ENCODE measurements around the gene TCP10L.
"Not testable (repeated sequence)": the region's sequence is repeated elsewhere in the genome, so short reads cannot be mapped to it uniquely, and the experiment has no call there.

The TCP10L gene

DNA sequence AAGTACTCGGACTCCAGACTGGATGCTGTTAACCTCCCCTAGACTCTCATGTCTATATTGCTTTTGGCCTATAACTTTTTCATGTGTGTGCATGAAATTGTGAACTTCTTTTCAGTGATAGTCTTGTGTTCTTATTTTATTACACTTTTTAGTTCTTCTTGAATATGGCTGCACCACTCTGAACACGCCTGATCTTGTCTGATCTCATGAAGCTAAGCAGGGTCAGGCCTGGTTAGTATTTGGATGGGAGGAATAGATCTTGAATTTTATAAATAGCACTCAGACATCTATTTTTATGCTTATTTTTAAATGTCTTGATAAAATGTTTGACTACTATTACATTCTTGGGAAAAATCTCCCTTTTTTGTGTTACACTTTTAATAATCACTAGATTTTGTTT lies 22.4 kb downstream of the TCP10L start:
- TF ChIP-seq CTCF (IDR thresholded peaks at IDR 0.05; ENCODE audit: low read depth, low read length), result no peak
- no peak for DNase-seq (ENCODE audit: extremely low read depth, low read depth)

DNA sequence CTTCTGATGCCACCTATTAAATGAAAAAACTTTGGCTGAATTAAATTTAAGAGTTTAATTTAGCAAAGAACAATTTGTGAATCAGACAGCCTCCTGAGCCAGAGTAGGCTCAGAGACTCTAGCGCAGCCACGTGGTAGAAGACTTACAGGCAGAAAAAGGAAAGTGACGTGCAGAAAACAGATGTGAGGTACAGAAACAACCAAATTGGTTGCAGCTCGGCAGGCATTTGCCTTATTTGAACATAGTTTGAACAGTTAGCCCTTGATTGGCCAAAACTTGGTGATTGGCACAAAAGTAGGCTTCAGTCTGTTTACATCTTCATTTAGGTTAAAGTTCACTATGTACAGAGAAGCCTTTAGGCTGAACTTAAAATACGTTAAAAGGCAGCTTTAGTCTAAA lies 22.9 kb downstream of the TCP10L start:
- DNase-seq (ENCODE audit: extremely low read depth, low read depth), result peak; percentile 82
- TF ChIP-seq CTCF (IDR thresholded peaks at IDR 0.05; ENCODE audit: low read depth, low read length), result peak; percentile 71

GRCh38 chr21:32561476-32561875 lies 23.8 kb downstream of the TCP10L start:
- not testable (repeated sequence) for DNase-seq (ENCODE audit: extremely low read depth, low read depth)

DNA sequence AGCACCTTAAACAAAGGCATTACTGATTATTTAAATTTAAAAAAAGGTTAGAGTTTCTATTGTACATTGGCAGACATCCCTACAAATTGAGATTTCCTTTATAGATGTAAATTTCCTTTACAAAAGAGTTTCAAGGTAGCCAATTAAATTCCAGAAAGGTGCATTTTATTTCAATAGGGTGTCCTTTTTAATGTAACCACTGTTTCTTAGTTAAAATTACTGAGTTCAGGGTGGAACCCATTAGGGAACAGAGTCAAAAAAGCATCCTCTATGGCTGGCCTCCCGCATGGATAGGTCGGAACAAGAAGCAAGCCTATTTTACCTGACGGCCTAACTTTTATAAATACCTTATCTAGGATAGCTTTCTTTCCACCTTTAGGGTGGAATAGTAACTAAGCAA lies 24.4 kb downstream of the TCP10L start:
- no peak for TF ChIP-seq CTCF (IDR thresholded peaks at IDR 0.05; ENCODE audit: low read depth, low read length)
- no peak for DNase-seq (ENCODE audit: extremely low read depth, low read depth)

DNA sequence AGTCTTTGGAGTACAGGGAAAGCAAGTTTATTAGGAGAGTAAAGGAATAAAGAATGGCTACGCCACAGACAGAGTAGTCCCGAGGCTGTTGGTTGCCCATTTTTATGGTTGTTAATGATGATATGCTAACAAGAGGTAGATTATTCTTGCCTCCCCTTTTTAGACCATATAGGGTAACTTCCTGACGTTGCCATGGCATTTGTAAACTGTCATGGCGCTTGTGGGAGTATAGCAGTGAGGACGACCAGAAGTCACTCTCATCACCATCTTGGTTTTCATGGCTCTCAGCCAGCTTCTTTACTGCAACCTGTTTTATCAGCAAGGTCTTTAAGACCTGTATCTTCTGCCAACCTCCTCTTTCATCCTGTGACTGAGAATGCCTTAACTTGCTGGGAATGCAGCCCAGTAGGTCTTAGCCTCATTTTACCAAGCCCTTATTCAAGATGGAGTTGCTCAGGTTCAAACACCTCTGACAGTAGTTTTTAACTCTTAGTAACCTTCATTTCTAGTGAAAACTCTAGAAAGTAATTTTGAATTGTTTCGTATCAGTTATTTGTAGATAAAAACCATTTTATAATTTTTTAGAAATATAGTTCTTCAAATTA lies 26.2 kb downstream of the TCP10L start:
- TF ChIP-seq CTCF (IDR thresholded peaks at IDR 0.05; ENCODE audit: low read depth, low read length), result no peak
- DNase-seq (ENCODE audit: extremely low read depth, low read depth), result no peak

DNA sequence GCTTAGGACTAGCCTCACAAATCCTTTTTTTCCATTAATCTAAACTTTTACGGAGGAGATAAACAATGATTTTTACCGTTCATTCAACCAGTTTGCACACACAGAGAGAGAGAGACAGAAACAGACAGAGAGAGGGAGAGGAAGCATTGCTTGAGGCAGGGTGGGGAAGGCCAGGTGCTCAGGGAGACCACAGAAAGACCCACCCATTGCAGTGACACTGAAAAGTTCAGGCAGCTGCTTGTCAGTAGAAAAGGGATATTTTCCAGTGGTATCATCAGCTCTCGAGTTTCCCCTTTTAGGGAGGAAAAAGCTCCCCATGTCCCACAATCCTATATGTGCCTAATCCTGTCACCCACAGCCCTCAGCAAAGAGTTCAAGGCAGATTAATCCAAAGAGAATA lies 27.2 kb downstream of the TCP10L start:
- DNase-seq (ENCODE audit: extremely low read depth, low read depth), result no peak
- no peak for TF ChIP-seq CTCF (IDR thresholded peaks at IDR 0.05; ENCODE audit: low read depth, low read length)

DNA sequence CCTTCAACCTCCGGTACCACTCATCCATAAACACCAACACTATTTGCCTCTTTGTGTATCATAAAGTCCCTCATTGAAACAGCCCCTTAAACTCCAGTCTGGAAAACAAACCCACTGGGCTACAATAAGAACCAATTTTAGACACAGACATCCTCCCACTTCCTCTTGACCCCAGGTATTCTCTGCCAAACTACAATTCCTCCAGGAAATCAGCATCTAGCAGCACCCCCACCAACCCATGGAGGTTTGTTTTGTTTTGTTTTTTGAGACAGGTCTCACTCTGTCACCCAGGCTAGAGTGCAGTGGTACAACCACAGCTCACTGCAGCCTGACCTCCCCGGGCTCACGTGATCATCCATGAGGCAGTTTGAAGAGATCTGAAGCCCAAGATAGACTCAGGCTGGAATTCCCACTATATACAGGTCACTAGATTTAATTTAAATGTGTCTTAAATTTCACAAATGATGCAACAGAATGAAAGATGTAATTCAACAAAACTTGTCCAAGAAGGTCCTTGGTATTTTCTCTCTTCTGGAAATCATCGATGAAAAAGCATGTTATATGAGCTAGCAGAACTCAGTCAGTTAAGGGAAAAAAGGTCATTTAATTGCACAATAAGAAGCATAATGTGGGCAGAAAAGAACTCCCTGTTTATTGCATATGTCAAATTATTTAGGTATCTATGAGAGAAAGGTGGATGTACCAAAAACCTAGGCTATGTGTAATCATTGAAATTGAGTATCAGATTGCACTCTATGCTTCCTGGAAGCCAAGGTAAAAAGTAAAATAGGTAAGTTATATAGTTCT lies 30.3 kb downstream of the TCP10L start:
- no peak for TF ChIP-seq CTCF (IDR thresholded peaks at IDR 0.05; ENCODE audit: low read depth, low read length)
- peak; percentile 48 for DNase-seq (ENCODE audit: extremely low read depth, low read depth)
